Adrenal gland (tissue), 12 donors: Measurements from ENCODE around the gene GPHN. TPM values are rescaled to one million over a fixed set of nuclear protein-coding genes. Genes with fewer than 3 reads are reported as not detected.
"Not testable (repeated sequence)": the region's sequence is repeated elsewhere in the genome, so short reads cannot be mapped to it uniquely, and the experiment has no call there.

Experiments used
- DNase-seq, 7 donors: peaks; one replicate each; pipeline ENCODE4 v3.0.0-alpha.2; 2019 to 2020
- H3K27ac ChIP-seq, 5 donors: fragments of 200-600 bp; sonication (generic) in 4 of 5; 1 replicate in 3 of 5; 2 replicates in 2 of 5; pipeline versions ENCODE4 v1.5.1 to v1.8.0; 2016 to 2020; ENCODE audit warnings: mild to moderate bottlenecking in 1 of 5
- H3K27me3 ChIP-seq: fragments of 200-600 bp; 2 replicates; pipeline ENCODE4 v1.8.0; 2021
- H3K36me3 ChIP-seq, 2 donors: fragments of 200-600 bp; replicated peaks in 1 of 2; 1 replicate in 1 of 2; 2 replicates in 1 of 2; pipeline versions ENCODE4 v1.5.1 to v1.8.0; 2018 to 2022
- H3K4me1 ChIP-seq, 2 donors: fragments of 200-600 bp; replicated peaks in 1 of 2; 1 replicate in 1 of 2; 2 replicates in 1 of 2; pipeline versions ENCODE4 v1.5.1 to v1.8.0; 2018 to 2021
- H3K4me3 ChIP-seq, 4 donors: fragments of 200-600 bp; sonication (generic) in 3 of 4; one replicate each; pipeline ENCODE4 v1.5.1; 2016 to 2018
- H3K9me3 ChIP-seq, 3 donors: fragments of 200-600 bp; sonication (generic) in 1 of 3; replicated peaks in 1 of 3; 1 replicate in 2 of 3; 2 replicates in 1 of 3; pipeline versions ENCODE4 v1.5.1 to v1.8.0; 2016 to 2021
- CTCF ChIP-seq, 6 experiments: fragments of 450-650 bp in 4 of 6; fragments of 200-600 bp in 2 of 6; sonication (generic) in 1 of 6; IDR thresholded peaks; 1 replicate in 5 of 6; 2 replicates in 1 of 6; pipeline versions ENCODE4 v1.5.1 to v1.8.0; 2016 to 2021; ENCODE audit warnings: antibody characterized with exemption in 6 of 6, mild to moderate bottlenecking in 2 of 6, moderate library complexity in 1 of 6
- POLR2A ChIP-seq, 2 donors: fragments of 450-650 bp; IDR thresholded peaks; one replicate each; pipeline ENCODE4 v1.6.1; 2017; ENCODE audit warnings: antibody characterized with exemption in 2 of 2, mild to moderate bottlenecking in 2 of 2, moderate library complexity in 1 of 2
- WGBS, 4 donors: extraction: QIAGEN DNeasy Blood & Tissue Kit in 2 of 4; methylation state at CpG; one replicate each; pipeline versions ENCODE4 v1.1.5 to v1.1.7; 2013 to 2017; 5-methylcytosine and 5-hydroxymethylcytosine counted together
- intact Hi-C, 2 donors: fragments of 100-400 bp; cut with DNase I; formaldehyde crosslinking; loops; one replicate each; pipeline versions ENCODE4 v1.14.1 to v1.15.0; 2022 to 2023
- polyA plus RNA-seq, 3 donors: library from polyadenylated mRNA; stranded (reverse); fragments of 200-250 nt in 2 of 3; fragments of 350-450 nt in 1 of 3; fragmentation: Illumina TruSeq in 1 of 3; extraction: RNeasy Lipid Tissue Mini Kit (QIAGEN cat#74804) in 1 of 3; gene quantifications; one replicate each; pipeline ENCODE4 v1.2.3, GENCODE V29; 2013 to 2014
- total RNA-seq, 9 donors: library from RNA; depleted of rRNA in 4 of 9; stranded (reverse); fragments of >200 nt in 4 of 9; fragments of 120-200 nt in 1 of 9; fragmentation: NEBNext Ultra II Directional in 1 of 9; extraction: Animal tissue kit (Norgen Biotek cat#: 25700) in 1 of 9; gene quantifications; one replicate each; pipeline versions ENCODE4 v1.1.0 to v1.2.4, GENCODE V29; 2013 to 2023
- donor health status: healthy with polysubstance abuse.
- donor health status: Bipolar disorder and iron deficiency.
- donor health status: DM: yes; HTN: yes; CAD: no.
- donor health status: DM: no; HTN: no; CAD: no.
- donor health status: DM: no; HTN: no; CAD: no.
- donor health status: DM: yes; HTN: yes; CAD: no.

The GPHN gene
- total and polyA plus RNA-seq, 12 donors, result 12.5 to 41.0 (median 24.0) TPM

GRCh38 chr14:66701813-66702212 lies 193.9 kb downstream of the GPHN start:
- intact Hi-C loops, result no loop called here
- DNase-seq, result no peak
- TF ChIP-seq CTCF (IDR thresholded peaks at IDR 0.05), result no peak
- no peak for TF ChIP-seq POLR2A (IDR thresholded peaks at IDR 0.05)

GRCh38 chr14:66708267-66708666 lies 200.3 kb downstream of the GPHN start:
- no peak for DNase-seq
- intact Hi-C loops, result no loop called here
- no peaks in the 10 kb centered on the region for H3K4me1 ChIP-seq
- no peaks in the 10 kb centered on the region for H3K9me3 ChIP-seq
- H3K27me3 ChIP-seq, result no peaks in the 10 kb centered on the region
- H3K27ac ChIP-seq, result no peak overlapping the region
- no peaks in the 10 kb centered on the region for H3K36me3 ChIP-seq
- TF ChIP-seq CTCF (IDR thresholded peaks at IDR 0.05) (no peak), POLR2A (IDR thresholded peaks at IDR 0.05) (no peak)
- H3K4me3 ChIP-seq, result no peak overlapping the region

More at GRCh38 chr14:66701813-66702212, 193.9 kb downstream of the GPHN start:
- H3K4me3 ChIP-seq, result no peak overlapping the region
- H3K27ac ChIP-seq, result no peak overlapping the region
- WGBS, 4 donors, result 86 to 100% (median 97%) methylated on average over 1 to 4 of the region's 4 CpGs
- peaks cover 0 to 10% of the 10 kb centered on the region in 2 donors for H3K4me1 ChIP-seq
- no peaks in the 10 kb centered on the region for H3K27me3 ChIP-seq
- H3K9me3 ChIP-seq, result no peaks in the 10 kb centered on the region
- H3K36me3 ChIP-seq, result no peaks in the 10 kb centered on the region

GRCh38 chr14:66709291-66709690 lies 201.3 kb downstream of the GPHN start:
- Histone ChIP-seq H3K9me3 (no peaks in the 10 kb centered on the region), H3K4me3 (no peak overlapping the region), H3K27ac (no peak overlapping the region), H3K27me3 (no peaks in the 10 kb centered on the region), H3K4me1 (no peaks in the 10 kb centered on the region), H3K36me3 (no peaks in the 10 kb centered on the region)
- TF ChIP-seq POLR2A (IDR thresholded peaks at IDR 0.05), result no peak
- TF ChIP-seq CTCF (IDR thresholded peaks at IDR 0.05), result no peak
- intact Hi-C loops, result no loop called here
- no peak for DNase-seq
- WGBS, 4 donors, result 73 to 92% (median 82%) methylated on average over 1 of the region's 1 CpG

GRCh38 chr14:66714291-66714690 lies 206.3 kb downstream of the GPHN start:
- H3K4me1 ChIP-seq, H3K27me3 ChIP-seq: not testable (repeated sequence)

GRCh38 chr14:66715313-66715712 lies 207.4 kb downstream of the GPHN start:
- H3K4me3 ChIP-seq, H3K36me3 ChIP-seq, H3K9me3 ChIP-seq, H3K27me3 ChIP-seq, intact Hi-C loops, H3K27ac ChIP-seq, H3K4me1 ChIP-seq, DNase-seq: not testable (repeated sequence)
- 74 to 82% (median 78%) methylated on average over 2 of the region's 2 CpGs for WGBS, 4 donors

More at GRCh38 chr14:66714291-66714690, 206.3 kb downstream of the GPHN start:
- H3K27ac ChIP-seq, H3K9me3 ChIP-seq, H3K36me3 ChIP-seq, H3K4me3 ChIP-seq, DNase-seq, intact Hi-C loops: not testable (repeated sequence)
- WGBS, 4 donors, result 77 to 86% (median 81%) methylated on average over 4 of the region's 4 CpGs
